Breast epithelium (tissue), 3 donors: ENCODE measurements around the gene TSHZ3.

Experiments used
- CTCF ChIP-seq, 3 donors: fragments of 450-650 bp; IDR thresholded peaks; one replicate each; pipeline ENCODE4 v1.5.1; 2016 to 2017; ENCODE audit warnings: antibody characterized with exemption in 3 of 3, mild to moderate bottlenecking in 3 of 3, moderate library complexity in 3 of 3
- POLR2AphosphoS5 ChIP-seq, 3 donors: sonication (generic); formaldehyde crosslinking; IDR thresholded peaks; one replicate each; pipeline ENCODE4 v1.6.1; 2017; ENCODE audit warnings: antibody characterized with exemption in 3 of 3

- no peak for TF ChIP-seq CTCF (IDR thresholded peaks at IDR 0.05)
- TF ChIP-seq POLR2AphosphoS5 (IDR thresholded peaks at IDR 0.05), result no peak
Measured at GRCh38 chr19:31308781-31309180, 40.5 kb downstream of the TSHZ3 start.
